GM12865 (cell line): ENCODE data around the gene GINS3.

Source experiments
- DNase-seq: peaks from one replicate; pipeline ENCODE4 v3.0.0; 2010; ENCODE audit warnings: low read depth
- H3K4me3 ChIP-seq: 2 replicates; pipeline ENCODE4 v1.5.1; 2011; ENCODE audit warnings: mild to moderate bottlenecking, low read depth, low read length, control low read depth
- TF ChIP-seq, protein P1 (sequence below): IDR thresholded peaks from 2 replicates; pipeline ENCODE4 v1.5.1; 2011; ENCODE audit warnings: low read length, control low read depth, low read depth, inconsistent platforms; ENCODE audit not compliant: insufficient read depth; ENCODE audit errors: missing control alignments

Gene GINS3

DNA sequence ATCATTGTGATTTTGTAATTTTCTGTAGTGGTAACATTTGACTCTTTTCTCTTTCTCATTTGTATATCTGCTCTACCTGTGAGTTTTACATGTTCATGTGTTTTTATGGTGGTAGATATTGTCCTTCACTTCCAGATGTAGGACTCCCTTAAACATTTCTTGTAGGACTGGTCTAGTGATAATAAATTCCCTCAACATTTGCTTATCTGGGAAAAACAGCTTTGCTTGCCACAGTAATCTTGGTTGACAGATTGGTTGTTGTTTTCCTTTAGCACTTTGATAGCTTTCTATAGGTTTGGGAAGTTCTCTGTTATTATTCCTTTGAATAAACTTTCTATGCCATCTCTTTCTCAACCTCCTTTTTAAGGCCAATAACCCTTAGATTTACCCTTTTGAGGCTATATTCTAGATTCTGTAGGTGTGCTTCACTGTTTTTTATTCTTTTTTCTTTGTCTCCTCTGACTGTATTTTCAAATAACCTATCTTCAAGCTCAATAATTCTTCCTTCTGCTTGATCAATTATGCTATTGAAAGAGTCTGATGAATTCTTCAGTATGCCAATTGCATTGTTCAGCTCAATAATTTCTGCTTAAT lies 32.1 kb upstream of the GINS3 start:
- DNase-seq: no peak
- no peak overlapping the region for H3K4me3 ChIP-seq
- TF ChIP-seq, protein P1, sequence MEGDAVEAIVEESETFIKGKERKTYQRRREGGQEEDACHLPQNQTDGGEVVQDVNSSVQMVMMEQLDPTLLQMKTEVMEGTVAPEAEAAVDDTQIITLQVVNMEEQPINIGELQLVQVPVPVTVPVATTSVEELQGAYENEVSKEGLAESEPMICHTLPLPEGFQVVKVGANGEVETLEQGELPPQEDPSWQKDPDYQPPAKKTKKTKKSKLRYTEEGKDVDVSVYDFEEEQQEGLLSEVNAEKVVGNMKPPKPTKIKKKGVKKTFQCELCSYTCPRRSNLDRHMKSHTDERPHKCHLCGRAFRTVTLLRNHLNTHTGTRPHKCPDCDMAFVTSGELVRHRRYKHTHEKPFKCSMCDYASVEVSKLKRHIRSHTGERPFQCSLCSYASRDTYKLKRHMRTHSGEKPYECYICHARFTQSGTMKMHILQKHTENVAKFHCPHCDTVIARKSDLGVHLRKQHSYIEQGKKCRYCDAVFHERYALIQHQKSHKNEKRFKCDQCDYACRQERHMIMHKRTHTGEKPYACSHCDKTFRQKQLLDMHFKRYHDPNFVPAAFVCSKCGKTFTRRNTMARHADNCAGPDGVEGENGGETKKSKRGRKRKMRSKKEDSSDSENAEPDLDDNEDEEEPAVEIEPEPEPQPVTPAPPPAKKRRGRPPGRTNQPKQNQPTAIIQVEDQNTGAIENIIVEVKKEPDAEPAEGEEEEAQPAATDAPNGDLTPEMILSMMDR: no peak

DNA sequence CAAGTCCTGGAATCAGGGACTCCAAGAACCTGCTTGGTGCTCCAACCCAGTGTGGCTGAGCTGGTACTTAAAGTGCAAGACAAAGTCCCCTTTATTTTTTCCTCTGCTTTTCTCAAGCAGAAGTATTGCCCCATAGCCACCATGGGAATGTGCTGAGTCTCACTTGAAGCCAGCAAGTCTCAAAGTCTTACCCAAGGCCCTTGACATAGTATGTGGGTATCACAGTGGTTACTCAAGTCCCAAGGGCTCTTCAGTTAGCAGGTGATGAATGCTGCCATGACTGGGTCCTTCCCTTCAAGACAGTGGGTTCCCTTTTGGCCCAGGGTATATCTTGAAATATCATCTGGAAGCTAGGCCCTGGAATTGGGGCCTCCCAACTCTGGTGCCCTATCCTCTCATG lies 30.5 kb upstream of the GINS3 start:
- no peak for DNase-seq
- no peak overlapping the region for H3K4me3 ChIP-seq
- TF ChIP-seq, protein P1: no peak

DNA sequence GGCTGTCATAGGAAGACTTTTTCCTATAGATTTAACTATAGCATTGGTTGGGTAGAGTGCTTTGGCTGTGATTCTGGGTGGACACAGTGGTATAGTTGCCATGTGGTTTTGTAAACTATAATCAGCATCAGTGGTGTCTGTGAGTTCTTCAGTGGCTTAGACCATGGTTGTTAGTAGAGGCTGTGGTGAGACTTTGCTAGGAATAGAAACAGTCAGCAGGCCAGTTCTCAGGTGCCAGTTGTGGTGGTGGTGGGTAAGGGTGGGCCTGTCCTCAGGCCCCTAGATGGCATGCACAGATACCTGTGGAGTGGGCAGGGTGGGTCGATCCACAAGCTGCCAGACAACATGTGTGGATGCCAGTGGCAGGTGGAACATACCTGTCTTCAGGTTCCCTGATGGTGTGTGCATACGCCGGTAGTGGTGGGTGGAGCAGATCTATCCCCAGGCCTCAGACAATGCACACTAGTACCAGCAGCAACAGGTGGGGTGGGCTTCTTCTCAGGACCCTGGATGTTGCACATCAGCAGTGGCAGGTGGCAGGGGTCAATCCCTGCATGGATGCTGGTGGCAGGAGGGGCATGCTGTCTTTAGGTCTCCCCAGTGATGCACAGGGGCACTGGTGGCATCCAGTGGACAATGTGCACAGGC lies 28.4 kb upstream of the GINS3 start:
- DNase-seq: no peak
- TF ChIP-seq, protein P1: no peak
- no peak overlapping the region for H3K4me3 ChIP-seq

DNA sequence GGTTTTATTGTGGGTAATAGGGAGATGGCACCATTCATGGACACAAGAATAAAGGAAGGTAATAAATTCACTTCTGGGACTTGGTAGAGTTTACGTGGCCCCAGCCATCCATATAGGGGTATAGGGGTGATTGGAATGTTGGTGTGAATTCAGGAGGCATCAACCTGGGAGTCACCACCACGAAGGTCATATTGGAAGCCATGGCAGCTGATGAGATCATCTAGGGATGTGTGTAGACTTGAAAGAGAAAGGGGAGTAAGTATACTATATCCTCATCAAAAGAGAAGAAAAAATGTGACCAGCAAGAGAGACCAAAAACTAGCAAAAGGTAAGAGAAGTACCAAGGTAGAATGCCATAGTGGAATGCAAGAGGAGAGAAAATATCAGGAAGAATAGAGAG lies 26.6 kb upstream of the GINS3 start:
- H3K4me3 ChIP-seq: no peak overlapping the region
- DNase-seq: no peak
- TF ChIP-seq, protein P1: no peak

DNA sequence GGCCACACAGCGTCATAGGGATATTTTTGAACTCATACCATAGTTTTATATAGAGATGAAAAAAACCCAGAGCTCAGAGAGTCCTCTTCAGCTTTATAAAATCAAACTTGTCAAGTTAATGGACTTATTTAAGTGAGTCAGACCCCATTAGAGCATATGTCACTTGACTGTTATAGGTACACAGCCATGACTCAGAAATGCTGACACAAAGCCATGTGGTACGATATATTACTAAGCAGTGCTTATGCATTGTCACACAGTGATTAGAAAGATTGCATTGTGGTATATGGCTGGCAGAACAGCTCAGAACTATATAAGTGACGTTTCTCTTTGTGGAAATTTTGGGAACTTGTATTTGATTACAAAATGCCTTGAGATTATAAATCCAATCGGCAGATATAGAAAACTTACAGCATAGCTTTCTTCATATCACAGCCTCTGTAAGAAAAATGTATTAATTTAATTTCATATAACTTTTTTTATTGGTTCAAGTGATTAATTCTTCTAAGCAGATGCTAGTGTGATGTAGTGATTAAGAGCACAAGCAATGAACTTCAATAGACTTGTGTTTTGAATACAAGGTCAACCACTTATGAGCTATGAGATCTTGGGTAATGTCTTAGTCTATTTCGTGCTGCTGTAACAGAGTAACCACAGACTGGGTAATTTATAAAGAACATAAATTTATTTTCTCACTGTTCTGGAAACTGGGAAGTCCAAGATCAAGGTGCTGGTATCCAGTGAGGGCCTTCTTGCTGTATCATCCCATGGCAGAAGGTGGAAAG lies 25.8 kb upstream of the GINS3 start:
- DNase-seq: no peak
- no peak overlapping the region for H3K4me3 ChIP-seq
- TF ChIP-seq, protein P1: no peak

DNA sequence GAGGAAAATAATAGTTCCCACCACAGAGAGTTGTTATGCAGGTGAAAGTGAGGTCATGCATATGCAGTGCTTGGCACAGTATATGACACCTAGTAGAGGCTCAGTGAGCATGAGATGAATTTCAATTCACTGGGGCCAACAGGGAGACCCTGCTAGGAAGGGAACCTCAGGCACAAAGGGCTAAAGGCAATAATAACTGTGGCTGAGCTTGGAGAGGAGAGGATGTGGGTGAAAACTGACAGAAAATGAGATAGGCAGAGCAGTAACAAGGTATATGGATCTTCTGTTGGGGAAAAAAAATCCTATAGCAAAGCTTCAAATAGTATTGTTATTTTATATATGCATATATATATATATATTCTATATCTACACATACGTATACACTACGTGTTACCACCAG lies 25.0 kb upstream of the GINS3 start:
- no peak overlapping the region for H3K4me3 ChIP-seq
- TF ChIP-seq, protein P1: no peak
- no peak for DNase-seq

DNA sequence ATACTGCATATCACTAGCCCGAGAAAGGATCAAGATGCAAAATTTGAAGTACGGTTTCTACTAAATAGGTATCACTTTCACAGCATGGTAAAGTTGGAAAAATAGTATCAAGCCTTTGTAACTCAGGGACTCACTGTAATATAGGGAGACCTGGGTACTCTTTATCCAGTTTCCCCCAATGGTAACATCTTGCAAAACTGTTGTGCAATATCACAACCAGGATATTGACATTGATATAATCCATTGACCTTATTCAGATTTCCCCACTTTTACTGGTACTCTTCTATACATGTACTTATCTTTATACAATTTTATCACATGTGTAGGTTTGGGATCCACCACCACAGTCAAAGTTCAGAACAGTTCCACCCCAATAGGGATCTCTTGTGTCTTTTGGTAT lies 20.4 kb upstream of the GINS3 start:
- TF ChIP-seq, protein P1: no peak
- DNase-seq: no peak
- no peak overlapping the region for H3K4me3 ChIP-seq
